PC-3 (cell line): ENCODE results near the gene GNL3. TPM values are rescaled to one million over a fixed set of nuclear protein-coding genes. Genes with fewer than 3 reads are reported as not detected.

ENCODE experiments used
- ATAC-seq: fragments of 200-7000 bp; cut with Tn5 transposase; 2 replicates; pipeline ENCODE4 v1.9.1; 2020; ENCODE audit warnings: mild to moderate bottlenecking, moderate library complexity
- BruUV-seq: library from RNA; stranded (reverse); fragments of 400-500 nt; replicated peaks from 2 replicates; lab custom pipeline; 2021; lab: Mats Ljungman, UMichigan
- CTCF ChIA-PET: fragments of 300-600 bp; sonication (Branson Sonifier 250); formaldehyde crosslinking; loops from one replicate; lab custom pipeline; 2022; ENCODE audit warnings: antibody characterized with exemption; lab: Charles Lee
- POLR2A ChIA-PET: fragments of 300-600 bp; sonication (Branson Sonifier 250); formaldehyde crosslinking; loops from one replicate; lab custom pipeline; 2022; ENCODE audit warnings: antibody characterized with exemption; ENCODE audit not compliant: unreplicated experiment; lab: Charles Lee
- DNase-seq: peaks from one replicate; pipeline ENCODE4 v3.0.0-alpha.2; 2015
- H2AFZ ChIP-seq: fragments of 300-600 bp; sonication (generic); 2 replicates; pipeline ENCODE4 v1.6.0; 2016; ENCODE audit warnings: antibody characterized with exemption, low read length
- H3F3A ChIP-seq: fragments of 300-600 bp; sonication (generic); one replicate; pipeline ENCODE4 v1.6.0; 2017; ENCODE audit warnings: antibody characterized with exemption, low read length, control low read depth, mild to moderate bottlenecking; ENCODE audit not compliant: unreplicated experiment
- H3K27ac ChIP-seq: fragments of 300-600 bp; sonication (generic); 2 replicates; pipeline ENCODE4 v1.5.1; 2016; ENCODE audit warnings: mild to moderate bottlenecking, low read length
- H3K27me3 ChIP-seq: fragments of 300-600 bp; sonication (generic); 2 replicates; pipeline ENCODE4 v1.6.1; 2016; ENCODE audit warnings: low read length, mixed read lengths
- H3K36me3 ChIP-seq: fragments of 300-600 bp; sonication (generic); 2 replicates; pipeline ENCODE4 v1.6.1; 2016; ENCODE audit warnings: low read depth, mixed run types, low read length, mixed read lengths
- H3K4me1 ChIP-seq: fragments of 300-600 bp; sonication (generic); 2 replicates; pipeline ENCODE4 v1.5.1; 2016; ENCODE audit warnings: low read length; ENCODE audit not compliant: insufficient read depth
- H3K4me2 ChIP-seq: fragments of 300-600 bp; sonication (generic); 2 replicates; pipeline ENCODE4 v1.6.0; 2016; ENCODE audit warnings: low read length
- H3K4me3 ChIP-seq: fragments of 300-600 bp; sonication (generic); 2 replicates; pipeline ENCODE4 v1.5.1; 2016; ENCODE audit warnings: mild to moderate bottlenecking, low read length, mixed read lengths
- H3K79me2 ChIP-seq: fragments of 300-600 bp; sonication (generic); 2 replicates; pipeline ENCODE4 v1.6.1; 2017; ENCODE audit warnings: low read length, mixed read lengths
- H3K9ac ChIP-seq: fragments of 300-600 bp; sonication (generic); 2 replicates; pipeline ENCODE4 v1.6.0; 2016; ENCODE audit warnings: mild to moderate bottlenecking, low read length
- H3K9me2 ChIP-seq: fragments of 300-600 bp; sonication (generic); replicated peaks from 2 replicates; pipeline ENCODE4 v1.6.1; 2016; ENCODE audit warnings: mixed run types, low read length, mixed read lengths
- H3K9me3 ChIP-seq: fragments of 300-600 bp; sonication (generic); 2 replicates; pipeline ENCODE4 v1.6.1; 2016; ENCODE audit warnings: low read length, mixed read lengths
- H4K20me1 ChIP-seq: fragments of 300-600 bp; sonication (generic); 2 replicates; pipeline ENCODE4 v1.6.1; 2016; ENCODE audit warnings: low read length, mixed read lengths
- CTCF ChIP-seq: fragments of 300-600 bp; sonication (generic); conservative IDR thresholded peaks from 2 replicates; pipeline ENCODE4 v1.5.1; 2017; ENCODE audit warnings: antibody characterized with exemption, low read depth, mild to moderate bottlenecking, low read length
- EZH2 ChIP-seq: fragments of 300-600 bp; sonication (generic); IDR thresholded peaks from one replicate; pipeline ENCODE4 v1.6.1; 2017; ENCODE audit warnings: antibody characterized with exemption, mild to moderate bottlenecking, low read length; ENCODE audit not compliant: unreplicated experiment
- EZH2phosphoT487 ChIP-seq: fragments of 300-600 bp; sonication (generic); IDR thresholded peaks from 2 replicates; pipeline ENCODE4 v1.6.1; 2018; ENCODE audit warnings: mild to moderate bottlenecking, antibody characterized with exemption, low read length, borderline replicate concordance
- intact Hi-C: fragments of 100-400 bp; cut with micrococcal nuclease; formaldehyde crosslinking; loops from 2 replicates; pipeline ENCODE4 v1.9.0; 2023
- total RNA-seq: library from RNA; depleted of rRNA; stranded (reverse); fragments of >200 nt; gene quantifications from 2 replicates; pipeline ENCODE4 v1.2.3, GENCODE V29; 2014

Gene GNL3
- total RNA-seq, 1 experiment from 2014 or later, result 219 TPM

- peaks cover 84% of the 10 kb centered on the region for H3K79me2 ChIP-seq
- H3K4me3 ChIP-seq, result peak overlapping the region; percentile 87
- H3K4me2 ChIP-seq, result peak overlapping the region; percentile 95
- no peak for ATAC-seq
- ChIA-PET CTCF (no interaction called here), POLR2A (no interaction called here)
- peaks cover 3% of the 10 kb centered on the region for H3F3A ChIP-seq
- no peak overlapping the region for H2AFZ ChIP-seq
- H3K9ac ChIP-seq, result peak overlapping the region; percentile 99; the same call in 1 of the 2 replicates
- H3K27ac ChIP-seq, result peak overlapping the region; percentile 18
- intact Hi-C loops, result loop anchor here (10.0 kb wide), 1 partner anchor 153 kb away; the partner anchor contains the start of genes NT5DC2 and UQCC5
- H3K36me3 ChIP-seq, result peaks cover 65% of the 10 kb centered on the region
- no peaks in the 10 kb centered on the region for H3K27me3 ChIP-seq
- peaks cover 38% of the 10 kb centered on the region for H3K4me1 ChIP-seq
- H4K20me1 ChIP-seq, result peaks cover 55% of the 10 kb centered on the region
- peak; percentile 51 for DNase-seq
- H3K9me2 ChIP-seq, result no peaks in the 10 kb centered on the region
- BruUV-seq, result no TSS peak
- TF ChIP-seq EZH2 (no peak), EZH2phosphoT487 (no peak), CTCF (no peak; the same call in 1 of the 2 replicates)
- H3K9me3 ChIP-seq, result no peaks in the 10 kb centered on the region
Measured at GRCh38 chr3:52688266-52688665, 2.4 kb downstream of the GNL3 start.

- ATAC-seq, result no peak
- CTCF ChIA-PET, result no interaction called here
- Histone ChIP-seq H3K36me3 (peaks cover 73% of the 10 kb centered on the region), H3K27ac (no peak overlapping the region), H3K4me1 (peaks cover 33% of the 10 kb centered on the region), H3F3A (peaks cover 6% of the 10 kb centered on the region), H3K4me2 (peak overlapping the region; percentile 95), H3K79me2 (peaks cover 75% of the 10 kb centered on the region), H2AFZ (no peak overlapping the region), H3K27me3 (no peaks in the 10 kb centered on the region), H3K9me3 (no peaks in the 10 kb centered on the region), H3K9me2 (no peaks in the 10 kb centered on the region), H4K20me1 (peaks cover 62% of the 10 kb centered on the region), H3K4me3 (0 out of 2 replicates have a peak overlapping the region, but pooled peaks have one; percentile 87), H3K9ac (no peak overlapping the region)
- TF ChIP-seq EZH2phosphoT487 (no peak), CTCF (no peak), EZH2 (no peak)
- POLR2A ChIA-PET, result interaction anchor here (0.5 kb wide), 1 partner anchor 231 kb away, joined by 3 read pairs; no protein-coding TSS in a partner anchor
- no peak for DNase-seq
- intact Hi-C loops, result loop anchor here (10.0 kb wide), 1 partner anchor 154 kb away; the partner anchor contains the start of genes NT5DC2 and UQCC5
- no TSS peak for BruUV-seq
Measured at GRCh38 chr3:52689151-52689550, 3.3 kb downstream of the GNL3 start.

GRCh38 chr3:52690560-52690959 lies 4.7 kb downstream of the GNL3 start:
- Histone ChIP-seq H2AFZ (no peak overlapping the region), H3K79me2 (peaks cover 67% of the 10 kb centered on the region), H3K27ac (no peak overlapping the region), H3K27me3 (no peaks in the 10 kb centered on the region), H3K36me3 (peaks cover 86% of the 10 kb centered on the region), H3K4me3 (no peak overlapping the region), H3K4me2 (no peak overlapping the region), H3K9me3 (no peaks in the 10 kb centered on the region), H3K9me2 (no peaks in the 10 kb centered on the region), H3K4me1 (peaks cover 28% of the 10 kb centered on the region), H3K9ac (no peak overlapping the region), H3F3A (peaks cover 14% of the 10 kb centered on the region), H4K20me1 (peaks cover 62% of the 10 kb centered on the region)
- intact Hi-C loops, result no loop called here
- ChIA-PET CTCF (no interaction called here), POLR2A (interaction anchor here (0.7 kb wide), 1 partner anchor 55 kb away, joined by 3 read pairs; no protein-coding TSS in a partner anchor)
- BruUV-seq, result no TSS peak
- TF ChIP-seq CTCF (no peak), EZH2 (no peak), EZH2phosphoT487 (no peak)
- ATAC-seq (no peak), DNase-seq (no peak)
